ENCODE data around the gene ATP5MC3.

DNA sequence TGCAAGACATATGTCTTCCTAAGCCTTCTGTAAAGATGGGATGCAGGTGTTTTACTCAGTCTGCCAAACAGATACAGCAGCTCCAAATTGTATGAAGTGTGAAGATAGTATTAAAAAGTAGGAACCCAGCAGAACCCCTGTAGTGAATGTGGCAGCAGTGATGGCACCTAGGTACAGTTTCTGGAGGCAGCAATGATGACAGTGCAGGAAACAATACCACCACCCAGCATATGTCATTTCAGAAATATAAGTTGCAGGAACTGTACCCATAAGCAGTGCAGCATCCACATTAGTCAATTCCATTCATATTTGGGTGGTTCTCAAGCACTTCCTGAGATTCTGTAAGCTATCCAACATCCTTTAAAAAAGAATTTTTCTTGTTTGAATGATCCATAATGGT lies 46.7 kb upstream of the ATP5MC3 start:
- TF ChIP-seq, protein P1, sequence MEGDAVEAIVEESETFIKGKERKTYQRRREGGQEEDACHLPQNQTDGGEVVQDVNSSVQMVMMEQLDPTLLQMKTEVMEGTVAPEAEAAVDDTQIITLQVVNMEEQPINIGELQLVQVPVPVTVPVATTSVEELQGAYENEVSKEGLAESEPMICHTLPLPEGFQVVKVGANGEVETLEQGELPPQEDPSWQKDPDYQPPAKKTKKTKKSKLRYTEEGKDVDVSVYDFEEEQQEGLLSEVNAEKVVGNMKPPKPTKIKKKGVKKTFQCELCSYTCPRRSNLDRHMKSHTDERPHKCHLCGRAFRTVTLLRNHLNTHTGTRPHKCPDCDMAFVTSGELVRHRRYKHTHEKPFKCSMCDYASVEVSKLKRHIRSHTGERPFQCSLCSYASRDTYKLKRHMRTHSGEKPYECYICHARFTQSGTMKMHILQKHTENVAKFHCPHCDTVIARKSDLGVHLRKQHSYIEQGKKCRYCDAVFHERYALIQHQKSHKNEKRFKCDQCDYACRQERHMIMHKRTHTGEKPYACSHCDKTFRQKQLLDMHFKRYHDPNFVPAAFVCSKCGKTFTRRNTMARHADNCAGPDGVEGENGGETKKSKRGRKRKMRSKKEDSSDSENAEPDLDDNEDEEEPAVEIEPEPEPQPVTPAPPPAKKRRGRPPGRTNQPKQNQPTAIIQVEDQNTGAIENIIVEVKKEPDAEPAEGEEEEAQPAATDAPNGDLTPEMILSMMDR (CRISPR knock-in tag; IDR thresholded peaks at IDR 0.05), result no peak
- TF ChIP-seq IRF2 (CRISPR knock-in tag; IDR thresholded peaks at IDR 0.05) (no peak), PHF21A (CRISPR knock-in tag; IDR thresholded peaks at IDR 0.05) (no peak), POLR2AphosphoS2 (IDR thresholded peaks at IDR 0.05; ENCODE audit: low read depth, low read length) (no peak), RFXAP (CRISPR knock-in tag; IDR thresholded peaks at IDR 0.05; ENCODE audit: borderline replicate concordance) (no peak), ZZZ3 (CRISPR knock-in tag; IDR thresholded peaks at IDR 0.05; ENCODE audit: borderline replicate concordance) (no peak)
